Measurements from ENCODE around the gene PPCDC. TPM values are rescaled to one million over a fixed set of nuclear protein-coding genes. Genes with fewer than 3 reads are reported as not detected.

The PPCDC gene
- total RNA-seq, 6 donors from 2014 or later, result 8.2 to 21.0 (median 12.6) TPM

DNA sequence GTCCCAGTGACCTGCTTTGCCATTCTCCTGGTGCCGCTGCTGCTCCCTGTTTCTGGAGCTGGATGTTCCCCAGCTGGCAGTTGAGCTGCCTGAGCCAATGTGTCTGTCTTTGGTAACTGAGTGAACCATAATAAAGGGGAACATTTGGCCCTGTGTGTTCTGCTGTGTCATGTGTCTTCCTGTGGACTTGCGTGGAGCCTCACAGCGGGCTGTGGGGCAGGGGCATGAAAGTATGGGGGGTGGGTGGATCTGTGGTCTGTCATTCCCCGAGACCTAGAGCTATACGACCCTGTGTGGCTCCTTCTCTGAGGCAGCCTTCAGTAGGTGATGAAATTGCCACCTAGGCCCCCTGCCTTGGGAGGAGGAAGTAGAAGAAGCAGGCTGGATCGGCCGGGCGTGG, 2.0 kb upstream of the PPCDC start:
- WGBS, 2 donors, result 66 to 76% methylated on average over 7 to 8 of the region's 8 CpGs
- H3K36me3 ChIP-seq, result no peaks in the 10 kb centered on the region
- no peak overlapping the region for H3K27ac ChIP-seq
- DNase-seq (no peak), ATAC-seq (ENCODE audit: low FRiP score in 2 of 2) (no peak)
- TF ChIP-seq, protein P1, sequence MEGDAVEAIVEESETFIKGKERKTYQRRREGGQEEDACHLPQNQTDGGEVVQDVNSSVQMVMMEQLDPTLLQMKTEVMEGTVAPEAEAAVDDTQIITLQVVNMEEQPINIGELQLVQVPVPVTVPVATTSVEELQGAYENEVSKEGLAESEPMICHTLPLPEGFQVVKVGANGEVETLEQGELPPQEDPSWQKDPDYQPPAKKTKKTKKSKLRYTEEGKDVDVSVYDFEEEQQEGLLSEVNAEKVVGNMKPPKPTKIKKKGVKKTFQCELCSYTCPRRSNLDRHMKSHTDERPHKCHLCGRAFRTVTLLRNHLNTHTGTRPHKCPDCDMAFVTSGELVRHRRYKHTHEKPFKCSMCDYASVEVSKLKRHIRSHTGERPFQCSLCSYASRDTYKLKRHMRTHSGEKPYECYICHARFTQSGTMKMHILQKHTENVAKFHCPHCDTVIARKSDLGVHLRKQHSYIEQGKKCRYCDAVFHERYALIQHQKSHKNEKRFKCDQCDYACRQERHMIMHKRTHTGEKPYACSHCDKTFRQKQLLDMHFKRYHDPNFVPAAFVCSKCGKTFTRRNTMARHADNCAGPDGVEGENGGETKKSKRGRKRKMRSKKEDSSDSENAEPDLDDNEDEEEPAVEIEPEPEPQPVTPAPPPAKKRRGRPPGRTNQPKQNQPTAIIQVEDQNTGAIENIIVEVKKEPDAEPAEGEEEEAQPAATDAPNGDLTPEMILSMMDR (IDR thresholded peaks at IDR 0.05), result no peak
- TF ChIP-seq POLR2A (IDR thresholded peaks at IDR 0.05) (no peak), EP300 (IDR thresholded peaks at IDR 0.05) (no peak), POLR2AphosphoS5 (IDR thresholded peaks at IDR 0.05) (no peak)
- H3K4me3 ChIP-seq, result no peak overlapping the region
- no peaks in the 10 kb centered on the region for H3K27me3 ChIP-seq
- H3K4me1 ChIP-seq, result peaks cover 12 to 31% (median 18%) of the 10 kb centered on the region in 4 donors
- no peaks in the 10 kb centered on the region for H3K9me3 ChIP-seq

DNA sequence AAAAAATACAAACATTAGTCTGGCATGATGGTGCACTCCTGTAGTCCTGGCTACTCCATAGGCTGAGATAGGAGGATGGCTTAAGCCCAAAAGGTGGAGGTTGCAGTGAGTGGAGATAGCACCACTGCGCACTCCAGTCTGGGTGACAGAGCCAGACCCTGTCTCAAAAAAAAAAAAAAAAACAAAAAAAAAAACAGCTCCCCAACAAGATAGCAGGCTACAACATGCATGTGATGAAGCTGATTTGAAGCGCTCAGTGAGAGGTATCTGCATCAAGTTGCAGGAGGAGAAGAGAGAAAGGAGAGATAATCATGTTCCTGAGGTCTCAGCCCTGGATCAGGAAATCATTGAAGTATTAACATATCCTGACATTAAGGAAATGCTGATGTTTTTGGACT, 608 bp upstream of the PPCDC start:
- 93% methylated on average over 2 of the region's 2 CpGs for WGBS, 2 donors
- no peak for TF ChIP-seq POLR2AphosphoS5 (IDR thresholded peaks at IDR 0.05)
- TF ChIP-seq, protein P1 (IDR thresholded peaks at IDR 0.05), result no peak
- TF ChIP-seq EP300 (IDR thresholded peaks at IDR 0.05), result no peak
- no peak for TF ChIP-seq POLR2A (IDR thresholded peaks at IDR 0.05)
- no peaks in the 10 kb centered on the region for H3K9me3 ChIP-seq
- no peaks in the 10 kb centered on the region for H3K36me3 ChIP-seq
- H3K4me3 ChIP-seq, result no peak overlapping the region
- H3K27me3 ChIP-seq, result no peaks in the 10 kb centered on the region
- ATAC-seq (ENCODE audit: low FRiP score in 2 of 2) (no peak), DNase-seq (no peak)
- H3K27ac ChIP-seq, result peak overlapping the region in 1 of 4 donors; percentile 90
- H3K4me1 ChIP-seq, result peaks cover 12 to 35% (median 20%) of the 10 kb centered on the region in 4 donors

DNA sequence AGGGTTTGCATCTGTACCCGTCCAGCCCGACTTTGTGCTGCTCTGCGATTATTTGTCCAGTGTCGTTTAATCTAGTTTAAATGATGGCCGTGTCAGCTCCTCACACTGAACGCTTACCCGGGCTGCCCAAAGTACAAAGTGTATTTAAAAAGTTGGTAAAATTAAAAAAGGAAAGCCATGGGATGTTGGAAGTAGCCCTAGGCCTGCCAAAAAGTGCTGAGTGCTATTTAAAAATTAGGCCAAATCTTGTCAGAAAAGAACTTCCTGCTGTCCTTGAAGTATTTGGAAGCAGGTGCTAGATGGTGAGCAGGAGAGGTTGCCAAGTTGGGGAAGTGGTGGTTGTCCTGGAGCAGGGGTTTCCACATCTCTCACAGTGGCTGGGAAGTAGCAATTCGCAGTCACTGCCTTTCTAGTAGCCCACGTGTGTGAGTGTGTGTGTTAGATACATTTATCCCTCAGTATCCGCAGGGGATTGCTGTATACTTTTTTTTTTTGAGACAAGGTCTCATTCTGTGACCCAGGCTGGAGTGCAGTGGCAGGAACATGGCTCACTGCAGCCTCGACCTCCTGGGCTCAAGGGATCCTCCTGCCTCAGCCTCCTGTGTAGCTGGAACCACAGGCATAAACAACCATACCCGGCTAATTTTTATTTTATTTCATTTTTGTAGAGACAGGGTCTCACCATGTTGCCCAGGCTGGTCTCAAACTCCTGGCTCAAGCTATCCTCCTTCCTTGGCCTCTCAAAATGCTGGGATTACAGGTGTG, 664 bp downstream of the PPCDC start:
- H3K4me1 ChIP-seq, result peaks cover 14 to 44% (median 26%) of the 10 kb centered on the region in 4 donors
- no peaks in the 10 kb centered on the region for H3K27me3 ChIP-seq
- H3K9me3 ChIP-seq, result no peaks in the 10 kb centered on the region
- H3K4me3 ChIP-seq, result peak overlapping the region; percentile 71 to 90 (median 80)
- H3K27ac ChIP-seq, result peak overlapping the region; percentile 84 to 90 (median 89)
- H3K36me3 ChIP-seq, result no peaks in the 10 kb centered on the region
- 6 to 13% methylated on average over 12 of the region's 12 CpGs for WGBS, 2 donors
- TF ChIP-seq EP300 (IDR thresholded peaks at IDR 0.05), result no peak
- peak in 1 of 2 donors; percentile 82 for DNase-seq
- peak in 1 of 2 donors; percentile 65 for ATAC-seq (ENCODE audit: low FRiP score in 2 of 2)

DNA sequence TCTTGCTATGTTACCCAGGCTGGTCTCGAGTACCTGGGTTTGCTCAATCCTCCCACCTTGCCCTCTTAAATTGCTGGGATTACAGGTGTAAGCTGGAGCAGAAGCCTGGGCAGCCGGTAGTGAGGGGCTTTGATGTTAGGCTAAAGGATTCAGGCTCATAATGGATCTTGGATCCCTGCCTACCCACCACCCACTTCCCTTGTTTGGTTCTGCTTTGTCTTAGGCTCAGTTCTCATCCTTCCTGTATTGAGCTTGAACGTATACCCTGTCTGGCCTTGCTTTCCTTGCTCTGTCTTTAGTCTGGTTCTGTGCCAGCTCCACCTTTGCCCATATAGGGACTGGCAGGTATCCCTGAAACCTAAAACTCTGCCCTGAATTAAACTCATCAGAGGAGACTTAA, 1.7 kb downstream of the PPCDC start:
- H3K4me1 ChIP-seq, result peaks cover 25 to 55% (median 36%) of the 10 kb centered on the region in 4 donors
- H3K27me3 ChIP-seq, result no peaks in the 10 kb centered on the region
- H3K4me3 ChIP-seq, result no peak overlapping the region
- ATAC-seq (ENCODE audit: low FRiP score in 2 of 2), result no peak
- TF ChIP-seq, protein P1 (IDR thresholded peaks at IDR 0.05), result no peak
- TF ChIP-seq EP300 (IDR thresholded peaks at IDR 0.05), result no peak
- no peak for TF ChIP-seq POLR2AphosphoS5 (IDR thresholded peaks at IDR 0.05)
- no peak for TF ChIP-seq POLR2A (IDR thresholded peaks at IDR 0.05)
- no peaks in the 10 kb centered on the region for H3K36me3 ChIP-seq
- no peak for DNase-seq
- H3K27ac ChIP-seq, result peak overlapping the region in 2 of 4 donors; percentile 1 to 90
- 39 to 47% methylated on average over 3 of the region's 3 CpGs for WGBS, 2 donors
- H3K9me3 ChIP-seq, result no peaks in the 10 kb centered on the region

DNA sequence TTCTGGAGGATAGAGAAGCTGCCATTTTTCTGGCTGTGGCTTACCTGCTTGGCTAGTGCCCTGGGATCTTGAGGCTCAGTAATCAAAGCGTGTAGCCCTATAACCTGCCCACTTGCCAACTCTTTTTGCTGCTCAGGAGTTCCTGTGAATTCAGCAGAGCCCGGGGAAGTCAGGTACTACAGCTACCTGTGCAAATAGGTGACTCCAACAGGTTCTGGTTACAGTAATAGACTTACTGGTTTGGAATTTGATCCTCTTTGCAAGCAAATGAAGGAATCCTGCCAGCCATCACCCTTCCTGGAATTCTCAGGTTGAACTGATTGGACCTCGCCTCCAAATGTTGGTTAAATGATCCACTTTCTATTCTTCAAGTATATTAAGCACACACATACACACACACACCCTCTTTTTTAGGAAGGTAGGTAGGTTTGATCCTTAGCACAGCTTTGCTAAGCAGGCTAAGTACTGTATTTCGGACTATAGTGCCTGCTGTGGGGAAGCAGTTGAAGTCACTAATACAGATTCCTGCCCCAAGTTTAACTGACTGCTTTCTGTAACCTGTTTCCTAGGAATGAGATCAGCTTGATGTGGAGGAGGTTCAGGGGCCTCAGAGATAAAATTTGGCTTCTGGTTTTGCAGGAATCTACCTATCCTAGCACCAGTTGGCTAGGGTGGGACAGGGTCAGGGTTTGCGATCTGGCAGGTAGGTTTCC, 2.3 kb downstream of the PPCDC start:
- Histone ChIP-seq H3K4me3 (no peak overlapping the region), H3K27ac (peak overlapping the region in 2 of 4 donors; percentile 1 to 90), H3K27me3 (no peaks in the 10 kb centered on the region), H3K36me3 (no peaks in the 10 kb centered on the region), H3K4me1 (peaks cover 30 to 61% (median 42%) of the 10 kb centered on the region in 4 donors), H3K9me3 (no peaks in the 10 kb centered on the region)
- TF ChIP-seq POLR2A (IDR thresholded peaks at IDR 0.05), result no peak
- TF ChIP-seq, protein P1 (IDR thresholded peaks at IDR 0.05), result no peak
- TF ChIP-seq EP300 (IDR thresholded peaks at IDR 0.05), result no peak
- TF ChIP-seq POLR2AphosphoS5 (IDR thresholded peaks at IDR 0.05), result no peak
- DNase-seq (no peak), ATAC-seq (ENCODE audit: low FRiP score in 2 of 2) (no peak)
- WGBS, 2 donors, result 69 to 70% methylated on average over 5 of the region's 5 CpGs

Data from upper lobe of left lung (tissue), 6 donors.